K562 (cell line): ENCODE data around the gene ANKS1B. TPM values are rescaled to one million over a fixed set of nuclear protein-coding genes. Genes with fewer than 3 reads are reported as not detected.

Experiments
- ATAC-seq: fragments of 200-7000 bp; cut with Tn5 transposase; 3 replicates; pipeline ENCODE4 v1.9.1; 2020; ENCODE audit warnings: moderate library complexity
- BruUV-seq: library from RNA; stranded (reverse); fragments of 400-500 nt; replicated peaks from 2 replicates; lab custom pipeline; 2021; lab: Mats Ljungman, UMichigan
- CTCF ChIA-PET: fragments of 300-600 bp; formaldehyde crosslinking; extraction: SDS; loops from one replicate; lab custom pipeline; 2021; ENCODE audit warnings: low intra/inter-chr PET ratio; lab: Yijun Ruan, JAX
- POLR2A ChIA-PET: fragments of 300-600, 350-650 bp; sonication (Branson Sonifier 250); formaldehyde crosslinking; extraction: SDS; loops from one replicate; lab custom pipeline; 2021; ENCODE audit warnings: antibody characterized with exemption, inconsistent platforms; lab: Yijun Ruan, JAX
- DNase-seq, 4 experiments: peaks; one replicate each; pipeline versions ENCODE4 v3.0.0 to v3.0.0-alpha.2; 2011 to 2018; ENCODE audit warnings: low spot score in 3 of 4, mixed read lengths in 3 of 4; ENCODE audit errors: extremely low read depth in 1 of 4
- FAIRE-seq: peaks from 2 replicates; lab custom pipeline; 2011; peaks lifted over from hg19 to GRCh38; lab: Jason Lieb, UNC
- H2AFZ ChIP-seq: 2 replicates; pipeline ENCODE4 v1.6.0; 2011; ENCODE audit warnings: low read depth, low read length, control low read depth, inconsistent platforms
- H3K27ac ChIP-seq: fragments of 200-600 bp; 3 replicates; pipeline ENCODE4 v1.8.0; 2011; ENCODE audit warnings: low read depth, mild to moderate bottlenecking, control low read depth, inconsistent platforms, low read length, moderate library complexity, mixed read lengths; ENCODE audit errors: extremely low read depth
- H3K27me3 ChIP-seq, 2 experiments: fragments of 300-600 bp in 1 of 2; 2 replicates in 1 of 2; 3 replicates in 1 of 2; pipeline versions ENCODE4 v1.6.0 to v1.8.0; 2011; ENCODE audit warnings: inconsistent platforms in 2 of 2, low read length in 2 of 2, mild to moderate bottlenecking in 1 of 2, mixed read lengths in 1 of 2, moderate library complexity in 1 of 2; ENCODE audit not compliant: control insufficient read depth in 2 of 2, insufficient read depth in 2 of 2
- H3K36me3 ChIP-seq: fragments of 300-600 bp; 3 replicates; pipeline ENCODE4 v1.8.0; 2011; ENCODE audit warnings: mild to moderate bottlenecking, low read length, inconsistent platforms; ENCODE audit not compliant: control insufficient read depth, insufficient read depth
- H3K4me1 ChIP-seq, 2 experiments: fragments of 200-600 bp in 1 of 2; replicated peaks in 1 of 2; 2 replicates in 1 of 2; 3 replicates in 1 of 2; pipeline versions ENCODE4 v1.5.1 to v1.8.0; 2011; ENCODE audit warnings: inconsistent platforms in 2 of 2, low read length in 2 of 2, mild to moderate bottlenecking in 1 of 2, mixed read lengths in 1 of 2, moderate library complexity in 1 of 2; ENCODE audit not compliant: control insufficient read depth in 2 of 2, insufficient read depth in 2 of 2
- H3K4me2 ChIP-seq: 2 replicates; pipeline ENCODE4 v1.6.1; 2011; ENCODE audit warnings: low read length, control low read depth, inconsistent platforms, mixed read lengths; ENCODE audit not compliant: insufficient read depth
- H3K4me3 ChIP-seq: fragments of 200-600 bp; sonication (generic), shearing (Covaris generic); 2 replicates; pipeline ENCODE4 v1.5.1; 2016; ENCODE audit warnings: control low read depth, inconsistent platforms
- H3K79me2 ChIP-seq: fragments of 200-600 bp; 3 replicates; pipeline ENCODE4 v1.8.0; 2011; ENCODE audit warnings: low read length, inconsistent platforms; ENCODE audit not compliant: control insufficient read depth, insufficient read depth
- H3K9ac ChIP-seq, 2 experiments: 2 replicates each; pipeline versions ENCODE4 v1.6.0 to v1.6.1; 2011; ENCODE audit warnings: low read depth in 2 of 2, low read length in 2 of 2, control low read depth in 1 of 2, inconsistent platforms in 1 of 2, mild to moderate bottlenecking in 1 of 2, mixed read lengths in 1 of 2; ENCODE audit not compliant: insufficient read depth in 1 of 2
- H3K9me1 ChIP-seq: one replicate; pipeline ENCODE4 v1.6.0; 2011; ENCODE audit warnings: inconsistent platforms, mild to moderate bottlenecking, low read length, moderate library complexity; ENCODE audit not compliant: control insufficient read depth, insufficient read depth
- H3K9me3 ChIP-seq: replicated peaks from 2 replicates; pipeline ENCODE4 v1.5.1; 2011; ENCODE audit warnings: low read depth, low read length, inconsistent platforms; ENCODE audit not compliant: control insufficient read depth, insufficient read depth
- H4K20me1 ChIP-seq: replicated peaks from 2 replicates; pipeline ENCODE4 v1.6.1; 2011; ENCODE audit warnings: low read length, inconsistent platforms, mixed read lengths; ENCODE audit not compliant: control insufficient read depth, insufficient read depth
- CCAR2 ChIP-seq: fragments of 200-400 bp; formaldehyde crosslinking; IDR thresholded peaks from 2 replicates; pipeline ENCODE4 v1.6.1; 2017; ENCODE audit warnings: mild to moderate bottlenecking, low read depth, low read length
- PRMT5 ChIP-seq: sonication (generic); formaldehyde crosslinking; IDR thresholded peaks from 2 replicates; pipeline ENCODE4 v1.5.0; 2020; ENCODE audit warnings: missing genetic modification reagents
- PTBP1 ChIP-seq: fragments of 200-400 bp; formaldehyde crosslinking; IDR thresholded peaks from 2 replicates; pipeline ENCODE4 v1.6.1; 2017; ENCODE audit warnings: low read depth, low read length
- TBP ChIP-seq: optimal IDR thresholded peaks from 2 replicates; pipeline ENCODE3; 2011; ENCODE audit warnings: low read depth, low read length, improper control_type of control experiment
- ZNF184 ChIP-seq: sonication (generic); formaldehyde crosslinking; IDR thresholded peaks from 2 replicates; pipeline ENCODE4 v1.5.0; 2020; ENCODE audit warnings: missing genetic modification reagents
- ZNF24 ChIP-seq: fragments of 450-650 bp; IDR thresholded peaks from 2 replicates; pipeline ENCODE4 v1.6.1; 2016
- ZNF263 ChIP-seq: sonication (generic); formaldehyde crosslinking; IDR thresholded peaks from 2 replicates; pipeline ENCODE4 v1.8.0; 2022; ENCODE audit warnings: mild to moderate bottlenecking, missing genetic modification reagents, borderline replicate concordance
- ZNF384 ChIP-seq: IDR thresholded peaks from 2 replicates; pipeline ENCODE4 v1.6.1; 2012; ENCODE audit warnings: low read depth, low read length, improper control_type of control experiment
- WGBS: fragments of 100-300 bp; shearing (Covaris generic); methylation state at CpG from one replicate; pipeline ENCODE4 v1.1.6; 2016; ENCODE audit warnings: low coverage, mixed read lengths; ENCODE audit not compliant: insufficient coverage; ENCODE audit errors: missing lambda C conversion rate; 5-methylcytosine and 5-hydroxymethylcytosine counted together
- in situ Hi-C: fragments of 300-500 bp; cut with MboI; formaldehyde crosslinking; loops from 4 replicates; pipeline ENCODE4 v1.15.0; 2018; ENCODE audit warnings: inconsistent platforms, mixed read lengths
- intact Hi-C: fragments of 100-400 bp; cut with micrococcal nuclease; formaldehyde crosslinking; loops from 2 replicates; pipeline ENCODE4 v1.14.2; 2022
- polyA plus RNA-seq, 8 experiments: library from polyadenylated mRNA; depleted of rRNA in 4 of 8; stranded (reverse) in 5 of 8; unstranded in 3 of 8; fragments of >200 nt; fragmentation: Nextera tagmentation in 2 of 8; fragmentation: Illumina TruSeq in 1 of 8; extraction: Ambion mirVana in 2 of 8; extraction: Trizol in 1 of 8; gene quantifications; 2 replicates each; pipeline versions ENCODE4 v1.2.1 to v1.2.3, GENCODE V29; 2011 to 2014; ENCODE audit warnings: inconsistent platforms in 1 of 8, missing spikeins in 1 of 8
- total RNA-seq, 7 experiments: library from RNA; depleted of rRNA in 6 of 7; stranded (reverse); fragments of >200 nt in 6 of 7; fragmentation: Illumina TruSeq in 2 of 7; extraction: Trizol in 2 of 7; gene quantifications; 2 replicates each; pipeline versions ENCODE4 v1.2.1 to v1.2.3, GENCODE V29; 2011 to 2021; ENCODE audit warnings: low replicate concordance in 1 of 7
- TF ChIP-seq, protein P1 (sequence below): fragments of 450-650 bp; formaldehyde crosslinking; IDR thresholded peaks from 2 replicates; pipeline ENCODE4 v1.4.0; 2022; ENCODE audit warnings: mild to moderate bottlenecking, moderate library complexity
- TF ChIP-seq, protein P2 (sequence below), 2 experiments: fragments of 150-350 bp in 1 of 2; IDR thresholded peaks; 2 replicates each; pipeline ENCODE4 v1.6.1; 2012 to 2016; ENCODE audit warnings: low read depth in 2 of 2, low read length in 2 of 2, mild to moderate bottlenecking in 1 of 2, moderate library complexity in 1 of 2

The ANKS1B gene
- total and polyA plus RNA-seq, 9 of the 15 experiments (the other 6 are each of a cell fraction or from before 2014, with no cell fraction given) = 0.04 to 0.47 (median 0.28) TPM; not detected in 4

DNA sequence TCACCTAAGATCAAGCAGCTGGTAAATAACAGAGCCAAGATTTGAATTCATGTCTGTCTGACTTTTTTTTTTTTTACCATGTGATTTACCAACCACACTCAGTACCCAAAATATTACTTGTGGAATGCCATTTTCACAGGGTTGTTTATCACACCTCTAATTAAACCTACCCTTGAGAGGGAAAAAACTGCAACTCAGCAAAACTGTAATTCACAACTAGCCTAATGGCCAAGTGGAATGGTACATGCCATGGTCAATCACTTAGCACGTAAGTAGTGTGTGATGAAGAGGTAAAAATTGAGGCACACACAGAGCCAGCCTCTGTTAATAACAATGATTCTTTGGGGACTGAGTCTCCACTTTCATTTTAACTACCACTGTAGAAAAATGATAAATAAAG is 750.0 kb downstream of the ANKS1B start:
- ChIA-PET POLR2A (interaction anchor here (0.6 kb wide), 1 partner anchor 1338 kb away, joined by 3 read pairs; no protein-coding TSS in a partner anchor), CTCF (no interaction called here)
- Histone ChIP-seq H3K4me2 (no peak overlapping the region), H3K9me3 (no peaks in the 10 kb centered on the region), H3K27me3 (no peaks in the 10 kb centered on the region), H4K20me1 (no peaks in the 10 kb centered on the region), H3K9ac (no peak overlapping the region), H3K9me1 (no peaks in the 10 kb centered on the region), H3K36me3 (no peaks in the 10 kb centered on the region), H3K4me3 (no peak overlapping the region), H2AFZ (no peak overlapping the region), H3K79me2 (no peaks in the 10 kb centered on the region), H3K4me1 (no peaks in the 10 kb centered on the region), H3K27ac (no peak overlapping the region)
- in situ Hi-C loops = no loop called here
- no peak for ATAC-seq
- intact Hi-C loops = no loop called here
- WGBS = 0% methylated on average over 1 of the region's 1 CpG
- no TSS peak for BruUV-seq
- no peak for DNase-seq
- no peak for FAIRE-seq
- TF ChIP-seq CCAR2 (no peak), ZNF384 (no peak), ZNF263 (CRISPR knock-in tag) (no peak), ZNF184 (CRISPR knock-in tag) (no peak), PRMT5 (no peak), TBP (no peak), ZNF24 (no peak), PTBP1 (no peak)
- TF ChIP-seq, protein P1, sequence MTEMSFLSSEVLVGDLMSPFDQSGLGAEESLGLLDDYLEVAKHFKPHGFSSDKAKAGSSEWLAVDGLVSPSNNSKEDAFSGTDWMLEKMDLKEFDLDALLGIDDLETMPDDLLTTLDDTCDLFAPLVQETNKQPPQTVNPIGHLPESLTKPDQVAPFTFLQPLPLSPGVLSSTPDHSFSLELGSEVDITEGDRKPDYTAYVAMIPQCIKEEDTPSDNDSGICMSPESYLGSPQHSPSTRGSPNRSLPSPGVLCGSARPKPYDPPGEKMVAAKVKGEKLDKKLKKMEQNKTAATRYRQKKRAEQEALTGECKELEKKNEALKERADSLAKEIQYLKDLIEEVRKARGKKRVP (CRISPR knock-in tag) = no peak
- TF ChIP-seq, protein P2, sequence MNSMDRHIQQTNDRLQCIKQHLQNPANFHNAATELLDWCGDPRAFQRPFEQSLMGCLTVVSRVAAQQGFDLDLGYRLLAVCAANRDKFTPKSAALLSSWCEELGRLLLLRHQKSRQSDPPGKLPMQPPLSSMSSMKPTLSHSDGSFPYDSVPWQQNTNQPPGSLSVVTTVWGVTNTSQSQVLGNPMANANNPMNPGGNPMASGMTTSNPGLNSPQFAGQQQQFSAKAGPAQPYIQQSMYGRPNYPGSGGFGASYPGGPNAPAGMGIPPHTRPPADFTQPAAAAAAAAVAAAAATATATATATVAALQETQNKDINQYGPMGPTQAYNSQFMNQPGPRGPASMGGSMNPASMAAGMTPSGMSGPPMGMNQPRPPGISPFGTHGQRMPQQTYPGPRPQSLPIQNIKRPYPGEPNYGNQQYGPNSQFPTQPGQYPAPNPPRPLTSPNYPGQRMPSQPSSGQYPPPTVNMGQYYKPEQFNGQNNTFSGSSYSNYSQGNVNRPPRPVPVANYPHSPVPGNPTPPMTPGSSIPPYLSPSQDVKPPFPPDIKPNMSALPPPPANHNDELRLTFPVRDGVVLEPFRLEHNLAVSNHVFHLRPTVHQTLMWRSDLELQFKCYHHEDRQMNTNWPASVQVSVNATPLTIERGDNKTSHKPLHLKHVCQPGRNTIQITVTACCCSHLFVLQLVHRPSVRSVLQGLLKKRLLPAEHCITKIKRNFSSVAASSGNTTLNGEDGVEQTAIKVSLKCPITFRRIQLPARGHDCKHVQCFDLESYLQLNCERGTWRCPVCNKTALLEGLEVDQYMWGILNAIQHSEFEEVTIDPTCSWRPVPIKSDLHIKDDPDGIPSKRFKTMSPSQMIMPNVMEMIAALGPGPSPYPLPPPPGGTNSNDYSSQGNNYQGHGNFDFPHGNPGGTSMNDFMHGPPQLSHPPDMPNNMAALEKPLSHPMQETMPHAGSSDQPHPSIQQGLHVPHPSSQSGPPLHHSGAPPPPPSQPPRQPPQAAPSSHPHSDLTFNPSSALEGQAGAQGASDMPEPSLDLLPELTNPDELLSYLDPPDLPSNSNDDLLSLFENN (IDR thresholded peaks at IDR 0.05; ENCODE audit: low read depth in 2 of 2, low read length in 2 of 2) = no peak
